Upper lobe of right lung (tissue), 1 donor: Measurements from ENCODE around the gene UBE2J2. TPM values are rescaled to one million over a fixed set of nuclear protein-coding genes. Genes with fewer than 3 reads are reported as not detected.
A peak's percentile ranks its signal among the peaks of the same experiment; 100 is the strongest.

ENCODE experiments used
- ATAC-seq: fragments of 200-7000 bp; cut with Tn5 transposase; one replicate; pipeline ENCODE4 v1.9.1; 2020; ENCODE audit warnings: mild to moderate bottlenecking, moderate library complexity
- DNase-seq: peaks from one replicate; pipeline ENCODE4 v3.0.0-alpha.2; 2020
- H3K27ac ChIP-seq: fragments of 200-600 bp; one replicate; pipeline ENCODE4 v1.8.0; 2022
- H3K27me3 ChIP-seq: fragments of 200-600 bp; one replicate; pipeline ENCODE4 v1.8.0; 2022; ENCODE audit warnings: mild to moderate bottlenecking
- H3K36me3 ChIP-seq: fragments of 200-600 bp; one replicate; pipeline ENCODE4 v1.8.0; 2022
- H3K4me1 ChIP-seq: fragments of 200-600 bp; one replicate; pipeline ENCODE4 v1.8.0; 2022
- H3K4me3 ChIP-seq: fragments of 200-600 bp; one replicate; pipeline ENCODE4 v1.8.0; 2022; ENCODE audit warnings: mild to moderate bottlenecking
- H3K9me3 ChIP-seq: fragments of 200-600 bp; one replicate; pipeline ENCODE4 v1.8.0; 2022
- CTCF ChIP-seq: fragments of 200-600 bp; IDR thresholded peaks from one replicate; pipeline ENCODE4 v1.8.0; 2022; ENCODE audit warnings: antibody characterized with exemption
- intact Hi-C: fragments of 100-400 bp; cut with DNase I; formaldehyde crosslinking; loops from one replicate; pipeline ENCODE4 v1.11.0; 2022
- total RNA-seq: library from RNA; stranded (reverse); fragmentation: NEBNext Ultra II Directional; extraction: Animal tissue kit (Norgen Biotek cat#: 25700); gene quantifications from one replicate; pipeline ENCODE4 v1.2.1, GENCODE V29; 2021
- donor health status: DM: no; HTN: yes; CAD: no; lungs with severe emphysema.

UBE2J2 gene
- total RNA-seq, 1 donor from 2014 or later: 52.5 TPM

DNA sequence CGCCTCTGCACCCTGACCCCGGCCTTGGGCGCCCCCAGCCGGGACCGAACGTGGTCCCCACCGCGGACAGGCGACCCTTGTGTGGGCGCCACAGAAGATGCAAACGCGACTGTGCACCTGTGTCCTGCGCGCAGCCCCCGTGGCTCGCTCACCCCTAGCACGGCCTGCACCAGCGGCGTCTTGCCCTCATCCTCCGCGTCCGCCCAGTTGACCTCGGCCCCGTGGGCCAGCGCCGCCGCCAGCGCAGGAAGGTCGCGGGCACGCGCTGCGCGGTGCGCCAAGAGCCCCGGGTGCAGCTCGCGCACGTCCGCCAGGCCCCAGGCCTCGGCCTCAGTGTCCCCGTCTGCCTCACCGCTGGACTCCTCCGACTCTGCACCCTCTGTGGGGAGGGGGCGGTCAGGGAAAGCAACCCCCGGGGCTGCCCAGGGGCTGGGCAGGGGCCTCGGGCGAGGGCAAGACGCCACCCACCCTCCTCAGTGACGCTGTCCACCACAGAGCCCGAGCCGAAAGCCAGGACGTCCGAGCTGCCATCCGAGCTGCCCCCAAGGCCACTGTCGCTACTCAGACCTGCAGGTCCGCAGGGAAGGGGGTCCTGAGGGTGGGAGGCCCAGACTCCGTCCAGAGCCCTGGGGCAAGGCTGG is 20.7 kb upstream of the UBE2J2 start:
- no peaks in the 10 kb centered on the region for H3K36me3 ChIP-seq
- no peaks in the 10 kb centered on the region for H3K27me3 ChIP-seq
- H3K27ac ChIP-seq: no peak overlapping the region
- no peak overlapping the region for H3K4me3 ChIP-seq
- DNase-seq (no peak), ATAC-seq (no peak)
- TF ChIP-seq CTCF: no peak
- intact Hi-C loops: no loop called here
- no peaks in the 10 kb centered on the region for H3K4me1 ChIP-seq
- no peaks in the 10 kb centered on the region for H3K9me3 ChIP-seq

DNA sequence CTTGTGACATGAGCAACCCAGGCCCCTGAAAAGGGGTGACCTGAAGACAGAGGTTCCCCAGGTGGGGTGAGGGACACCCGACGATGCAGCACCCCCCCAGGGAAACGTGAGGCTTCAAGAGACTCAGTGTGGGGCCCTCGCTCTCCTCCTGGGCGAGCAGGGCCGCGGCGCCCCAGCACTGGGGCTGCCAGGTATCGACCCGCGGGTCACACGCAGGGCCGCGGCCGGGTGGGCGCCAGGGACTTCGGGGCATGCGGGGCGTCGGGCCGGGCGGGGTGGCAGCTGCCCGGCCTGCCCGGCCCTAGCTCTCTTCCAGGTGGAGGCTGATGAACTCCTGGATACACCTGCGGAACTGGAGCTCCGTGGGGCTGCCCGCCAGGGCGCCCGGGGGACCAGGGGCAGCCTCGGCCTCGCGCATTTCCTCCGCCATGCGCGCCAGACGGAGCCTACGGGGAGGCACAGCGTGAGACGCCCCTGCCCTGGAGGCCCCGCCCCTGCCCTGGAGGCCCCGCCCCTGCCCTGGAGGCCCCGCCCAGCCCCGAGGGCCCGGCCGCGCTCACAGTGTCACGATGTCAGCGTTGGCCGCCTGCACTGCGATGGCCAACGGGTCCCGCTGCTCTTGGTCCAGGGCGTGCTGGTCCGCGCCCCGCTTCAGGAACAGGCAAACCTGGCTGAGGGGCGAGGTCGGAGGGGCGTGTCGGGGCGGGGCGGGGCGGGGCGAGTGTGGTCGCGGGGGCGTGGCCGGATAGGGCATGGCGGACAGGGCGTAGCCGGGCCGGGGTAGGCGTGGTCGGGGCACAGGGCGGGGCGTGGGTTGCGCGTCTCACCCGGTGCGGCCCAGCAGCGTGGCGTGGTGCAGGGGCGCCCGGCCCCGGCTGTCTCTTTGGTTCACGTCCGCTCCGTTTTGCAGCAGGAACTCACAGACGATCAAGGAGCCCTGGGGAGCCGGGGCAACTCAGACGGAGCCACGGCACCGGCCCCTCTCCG is 19.9 kb upstream of the UBE2J2 start:
- peak; percentile 5 for ATAC-seq
- H3K36me3 ChIP-seq: no peaks in the 10 kb centered on the region
- no peak for DNase-seq
- intact Hi-C loops: no loop called here
- no peak for TF ChIP-seq CTCF
- no peaks in the 10 kb centered on the region for H3K9me3 ChIP-seq
- no peaks in the 10 kb centered on the region for H3K27me3 ChIP-seq
- H3K4me3 ChIP-seq: no peak overlapping the region
- H3K27ac ChIP-seq: no peak overlapping the region
- H3K4me1 ChIP-seq: no peaks in the 10 kb centered on the region

- H3K36me3 ChIP-seq: no peaks in the 10 kb centered on the region
- no peak for TF ChIP-seq CTCF
- ATAC-seq: no peak
- H3K27ac ChIP-seq: no peak overlapping the region
- intact Hi-C loops: no loop called here
- H3K4me3 ChIP-seq: no peak overlapping the region
- H3K27me3 ChIP-seq: no peaks in the 10 kb centered on the region
- no peak for DNase-seq
- no peaks in the 10 kb centered on the region for H3K9me3 ChIP-seq
- no peaks in the 10 kb centered on the region for H3K4me1 ChIP-seq
Observed at GRCh38 chr1:1292851-1293250, 19.2 kb upstream of the UBE2J2 start.

- H3K4me3 ChIP-seq: no peak overlapping the region
- intact Hi-C loops: no loop called here
- TF ChIP-seq CTCF: no peak
- H3K27ac ChIP-seq: no peak overlapping the region
- no peak for DNase-seq
- H3K36me3 ChIP-seq: no peaks in the 10 kb centered on the region
- ATAC-seq: no peak
- no peaks in the 10 kb centered on the region for H3K9me3 ChIP-seq
- H3K27me3 ChIP-seq: no peaks in the 10 kb centered on the region
- no peaks in the 10 kb centered on the region for H3K4me1 ChIP-seq
Observed at GRCh38 chr1:1292442-1292779, 18.8 kb upstream of the UBE2J2 start.

GRCh38 chr1:1291548-1292441 is 18.1 kb upstream of the UBE2J2 start:
- intact Hi-C loops: no loop called here
- H3K4me1 ChIP-seq: no peaks in the 10 kb centered on the region
- peak; percentile 63 for TF ChIP-seq CTCF
- H3K9me3 ChIP-seq: no peaks in the 10 kb centered on the region
- no peak overlapping the region for H3K27ac ChIP-seq
- ATAC-seq (peak; percentile 72), DNase-seq (peak; percentile 82)
- peaks cover 4% of the 10 kb centered on the region for H3K27me3 ChIP-seq
- no peak overlapping the region for H3K4me3 ChIP-seq
- no peaks in the 10 kb centered on the region for H3K36me3 ChIP-seq
